Measurements from ENCODE around the gene PTPN14. TPM values are rescaled to one million over a fixed set of nuclear protein-coding genes. Genes with fewer than 3 reads are reported as not detected.
"Not testable (repeated sequence)": the region's sequence is repeated elsewhere in the genome, so short reads cannot be mapped to it uniquely, and the experiment has no call there.

PTPN14 gene
- total and polyA plus RNA-seq, 5 donors = 4.7 to 35.1 (median 17.7) TPM

DNA sequence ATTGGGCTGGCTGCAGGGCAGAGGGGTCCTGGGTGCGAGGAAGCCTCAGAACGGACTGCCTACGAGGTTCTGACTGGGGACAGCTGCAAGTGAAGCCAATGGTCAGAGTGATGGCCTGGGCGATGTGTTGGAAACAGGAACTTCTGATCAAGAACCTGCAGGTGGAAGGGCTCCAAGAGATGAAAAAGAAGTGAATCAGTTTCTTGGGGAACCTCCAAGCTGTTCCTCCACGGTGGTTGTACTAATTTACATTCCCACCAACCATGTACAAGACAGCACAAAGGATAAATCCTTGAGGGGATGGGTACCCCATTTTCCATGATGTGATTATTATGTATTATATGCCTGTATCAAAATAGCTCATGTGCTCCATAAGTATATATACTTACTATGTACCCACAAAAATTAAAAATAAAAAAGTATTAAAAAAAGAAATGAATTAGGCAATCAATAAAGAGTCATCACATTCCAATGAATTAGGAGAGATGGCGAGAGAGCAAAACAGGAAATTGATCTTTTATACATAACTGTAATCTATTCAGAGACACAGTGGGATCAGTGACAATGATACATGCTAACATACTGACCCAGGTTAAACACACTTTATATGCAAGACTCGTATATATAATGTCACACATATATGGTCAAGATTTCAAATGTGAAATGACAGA is 58.1 kb downstream of the PTPN14 start:
- Histone ChIP-seq H3K9me3 (ENCODE audit: control insufficient read depth, low read length) (no peaks in the 10 kb centered on the region), H3K27ac (ENCODE audit: low read length) (no peak overlapping the region), H3K4me1 (ENCODE audit: control insufficient read depth, insufficient read depth, low read length) (no peaks in the 10 kb centered on the region), H3K27me3 (ENCODE audit: control insufficient read depth, insufficient read depth) (no peaks in the 10 kb centered on the region), H3K4me3 (ENCODE audit: low read length) (no peak overlapping the region)
- no peak for DNase-seq
- ATAC-seq = no peak
- WGBS = 87% methylated on average over 7 of the region's 7 CpGs
- intact Hi-C loops (cut with DNase I) = no loop called here

DNA sequence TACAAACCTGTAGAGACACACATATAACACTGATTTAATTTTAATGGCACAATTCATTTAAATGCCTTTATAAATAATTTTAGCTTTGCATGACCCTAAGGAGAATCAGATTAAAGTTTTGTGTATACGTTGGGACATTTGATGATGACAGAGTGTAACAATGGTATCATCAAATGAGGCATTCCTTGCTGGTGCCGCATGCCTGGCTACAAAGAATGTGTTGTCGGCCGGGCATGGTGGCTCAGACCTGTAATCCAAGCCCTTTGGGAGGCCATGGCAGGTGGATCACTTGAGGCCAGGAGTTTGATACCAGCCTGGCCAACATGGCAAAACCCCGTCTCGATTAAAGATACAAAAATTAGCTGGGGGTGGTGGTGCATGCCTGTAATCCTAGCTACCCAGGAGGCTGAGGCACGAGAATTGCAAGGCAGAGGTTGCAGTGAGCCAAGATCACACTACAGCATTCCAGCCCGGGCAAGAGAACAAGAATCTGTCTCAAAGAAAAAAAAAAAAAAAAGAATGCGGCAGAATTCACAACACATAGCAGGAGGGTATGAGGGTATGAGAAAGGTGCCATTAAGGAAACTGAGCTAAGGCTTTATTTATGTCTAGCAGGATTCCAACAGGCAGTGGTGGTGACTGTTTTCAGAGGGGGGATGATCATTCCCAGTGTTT is 58.9 kb downstream of the PTPN14 start:
- DNase-seq (no peak), ATAC-seq (peak in 1 of 2 donors; percentile 26)
- no peaks in the 10 kb centered on the region for H3K9me3 ChIP-seq (ENCODE audit: control insufficient read depth, low read length)
- H3K4me3 ChIP-seq (ENCODE audit: low read length) = no peak overlapping the region
- H3K4me1 ChIP-seq (ENCODE audit: control insufficient read depth, insufficient read depth, low read length) = no peaks in the 10 kb centered on the region
- WGBS = 85% methylated on average over 9 of the region's 9 CpGs
- intact Hi-C loops (cut with DNase I) = no loop called here
- H3K27ac ChIP-seq (ENCODE audit: low read length) = no peak overlapping the region
- no peaks in the 10 kb centered on the region for H3K27me3 ChIP-seq (ENCODE audit: control insufficient read depth, insufficient read depth)

DNA sequence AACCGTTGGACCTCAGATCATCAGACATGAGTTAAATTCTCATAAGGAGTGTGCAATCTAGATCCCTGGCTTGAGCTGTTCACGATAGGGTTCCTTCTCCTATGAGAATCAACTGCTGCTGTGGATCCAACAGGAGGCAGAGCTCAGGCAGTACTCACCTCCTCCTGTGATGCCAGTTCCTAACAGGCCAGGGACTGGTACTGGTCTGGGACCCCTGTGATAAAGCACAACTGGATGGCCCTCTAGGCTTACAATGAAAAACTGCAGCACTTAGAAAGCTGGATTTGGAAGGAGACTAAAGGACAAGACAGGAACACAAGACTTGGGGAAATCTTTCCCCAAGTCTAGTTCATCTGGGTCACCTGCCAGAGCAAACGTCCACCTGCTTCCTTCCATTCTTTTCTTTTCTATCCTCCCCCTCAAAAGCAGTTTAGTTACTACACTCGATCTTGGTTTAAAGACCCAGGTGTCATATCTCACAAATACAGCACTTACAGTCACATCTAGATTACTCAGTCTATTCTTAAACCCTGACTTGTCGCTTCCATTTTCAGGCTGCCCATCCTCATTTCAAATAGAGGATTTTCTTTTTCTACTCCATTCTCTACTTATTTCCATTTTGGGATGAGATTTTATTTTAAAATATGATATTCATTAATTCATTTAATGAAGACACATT is 59.8 kb downstream of the PTPN14 start:
- DNase-seq (no peak), ATAC-seq (no peak)
- Histone ChIP-seq H3K4me1 (ENCODE audit: control insufficient read depth, insufficient read depth, low read length) (no peaks in the 10 kb centered on the region), H3K9me3 (ENCODE audit: control insufficient read depth, low read length) (no peaks in the 10 kb centered on the region), H3K27ac (ENCODE audit: low read length) (no peak overlapping the region), H3K27me3 (ENCODE audit: control insufficient read depth, insufficient read depth) (no peaks in the 10 kb centered on the region), H3K4me3 (ENCODE audit: low read length) (no peak overlapping the region)
- WGBS = 71% methylated on average over 5 of the region's 5 CpGs
- intact Hi-C loops (cut with DNase I) = no loop called here

DNA sequence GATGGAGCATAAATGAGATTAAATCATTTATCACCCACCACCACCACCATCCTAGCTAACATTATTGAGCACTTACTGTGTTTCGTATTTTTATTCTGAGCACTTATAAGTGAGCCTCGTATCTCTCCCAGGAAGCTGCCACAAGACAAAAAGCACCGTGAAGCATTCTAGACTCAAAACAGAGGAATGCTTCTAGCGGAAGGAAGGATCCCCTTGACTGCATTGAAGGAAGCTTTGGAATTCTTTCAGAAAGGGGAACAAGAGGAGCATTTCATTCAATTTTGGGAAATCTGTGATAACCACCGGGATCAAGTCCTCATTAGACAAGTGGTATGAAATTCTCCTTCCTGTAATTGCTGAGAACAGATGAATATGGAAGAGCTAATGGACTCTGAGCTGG is 66.3 kb downstream of the PTPN14 start:
- H3K9me3 ChIP-seq (ENCODE audit: control insufficient read depth, low read length) = no peaks in the 10 kb centered on the region
- WGBS = 87% methylated on average over 5 of the region's 5 CpGs
- DNase-seq (no peak), ATAC-seq (no peak)
- intact Hi-C loops (cut with DNase I) = loop anchor here in 1 of 4 donors (5.0 kb wide), 1 partner anchor 73 kb away; no protein-coding TSS in a partner anchor
- no peaks in the 10 kb centered on the region for H3K4me1 ChIP-seq (ENCODE audit: control insufficient read depth, insufficient read depth, low read length)
- H3K27me3 ChIP-seq (ENCODE audit: control insufficient read depth, insufficient read depth) = no peaks in the 10 kb centered on the region
- H3K4me3 ChIP-seq (ENCODE audit: low read length) = no peak overlapping the region
- no peak overlapping the region for H3K27ac ChIP-seq (ENCODE audit: low read length)

DNA sequence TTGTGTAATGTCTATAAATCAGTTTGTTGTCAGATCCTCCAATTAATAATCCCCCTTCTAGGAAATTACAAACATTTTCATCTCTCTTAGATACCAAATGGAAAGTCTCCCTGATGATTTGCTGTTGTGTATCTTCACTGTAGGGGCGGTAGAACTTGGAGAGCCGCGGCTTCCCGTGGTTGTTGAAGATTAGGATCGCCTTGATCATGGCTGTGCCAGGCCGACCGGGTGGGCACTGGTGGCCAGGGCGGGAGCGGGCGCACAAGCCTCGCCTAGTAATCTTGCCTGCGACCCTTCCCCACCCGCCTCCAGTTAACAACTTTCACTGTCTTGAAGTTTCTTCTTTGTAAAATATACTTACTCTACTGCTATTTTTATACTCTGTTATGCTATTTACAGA is 68.2 kb downstream of the PTPN14 start:
- H3K4me1 ChIP-seq (ENCODE audit: control insufficient read depth, insufficient read depth, low read length); intact Hi-C loops (cut with DNase I); H3K9me3 ChIP-seq (ENCODE audit: control insufficient read depth, low read length); ATAC-seq; DNase-seq; H3K27me3 ChIP-seq (ENCODE audit: control insufficient read depth, insufficient read depth); H3K4me3 ChIP-seq (ENCODE audit: low read length); H3K27ac ChIP-seq (ENCODE audit: low read length): not testable (repeated sequence)
- 84% methylated on average over 13 of the region's 13 CpGs for WGBS

DNA sequence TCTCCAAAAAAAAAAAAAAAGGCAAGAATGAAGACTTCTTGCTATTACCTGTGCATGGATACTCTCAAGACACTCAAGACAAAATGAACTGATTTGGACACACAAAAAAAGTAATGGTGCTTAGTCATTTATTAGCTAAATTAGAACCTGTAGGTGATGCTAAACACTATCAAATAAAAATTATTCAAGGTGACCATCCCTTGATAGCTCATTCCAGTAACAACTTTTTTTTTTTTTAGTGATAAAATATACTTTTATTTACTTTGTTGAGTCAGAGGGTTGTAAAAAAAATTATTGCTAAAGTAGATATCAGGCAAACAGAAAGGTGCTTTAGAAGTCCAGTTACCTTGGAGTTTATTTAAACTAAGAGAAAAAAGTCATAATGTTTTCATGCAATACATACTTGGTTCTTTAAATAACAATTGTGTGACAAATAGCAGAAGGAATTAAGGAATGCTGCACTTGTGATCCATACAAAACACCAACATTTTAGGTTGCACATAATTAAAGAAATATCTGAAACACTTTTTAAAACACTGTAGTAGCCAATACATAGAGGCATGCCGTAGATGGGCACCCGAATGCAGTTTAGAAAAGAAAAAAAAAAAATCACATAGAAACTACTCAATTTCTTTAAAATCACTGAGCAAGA is 69.3 kb downstream of the PTPN14 start:
- H3K9me3 ChIP-seq (ENCODE audit: control insufficient read depth, low read length); ATAC-seq; H3K27me3 ChIP-seq (ENCODE audit: control insufficient read depth, insufficient read depth); intact Hi-C loops (cut with DNase I); H3K4me1 ChIP-seq (ENCODE audit: control insufficient read depth, insufficient read depth, low read length); H3K27ac ChIP-seq (ENCODE audit: low read length); DNase-seq; H3K4me3 ChIP-seq (ENCODE audit: low read length): not testable (repeated sequence)
- 70% methylated on average over 2 of the region's 2 CpGs for WGBS

DNA sequence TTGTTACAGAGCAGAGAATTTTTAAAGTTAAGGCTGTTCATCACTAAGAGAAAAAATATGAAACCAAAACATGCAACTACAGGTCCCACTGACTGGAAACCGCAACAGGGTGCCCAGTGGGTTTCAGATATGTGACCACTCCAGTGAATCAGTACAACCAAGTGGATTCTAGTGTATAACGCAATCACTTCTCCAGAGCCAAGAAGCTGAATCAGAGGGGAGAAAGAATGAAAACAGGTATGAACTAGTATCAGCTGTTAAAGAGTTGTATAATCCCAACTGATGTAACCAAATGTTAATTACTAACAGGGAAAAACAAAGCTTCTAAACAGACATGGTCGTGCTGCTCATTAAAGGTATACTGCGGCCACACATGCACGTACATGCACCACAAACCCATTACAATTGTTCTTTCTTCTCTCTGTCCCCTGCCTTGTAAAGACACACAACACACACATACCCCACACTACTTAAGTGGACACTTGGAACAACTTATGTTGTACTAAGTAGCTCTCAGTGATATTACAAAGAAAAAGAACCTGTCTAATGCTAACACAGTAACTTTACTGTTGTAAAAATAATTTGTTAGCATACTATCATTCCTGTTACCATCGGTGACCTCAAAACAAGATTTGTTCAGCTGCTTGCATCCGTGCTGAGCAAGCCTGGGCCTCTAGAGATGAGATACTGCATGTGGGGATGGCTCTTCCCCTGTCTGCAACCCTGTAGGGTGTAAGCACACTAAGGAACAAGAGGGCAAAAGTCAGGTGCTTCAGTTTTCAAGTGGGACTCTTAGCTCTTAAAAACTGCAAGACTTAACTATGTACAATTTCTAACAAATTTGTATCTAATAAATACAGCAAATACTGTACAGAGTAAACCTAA is 74.2 kb downstream of the PTPN14 start:
- no peaks in the 10 kb centered on the region for H3K9me3 ChIP-seq (ENCODE audit: control insufficient read depth, low read length)
- ATAC-seq (peak in 1 of 2 donors; percentile 20), DNase-seq (no peak)
- H3K27me3 ChIP-seq (ENCODE audit: control insufficient read depth, insufficient read depth) = no peaks in the 10 kb centered on the region
- intact Hi-C loops (cut with DNase I) = no loop called here
- H3K4me1 ChIP-seq (ENCODE audit: control insufficient read depth, insufficient read depth, low read length) = peaks cover 8% of the 10 kb centered on the region
- WGBS = 74% methylated on average over 7 of the region's 7 CpGs
- no peak overlapping the region for H3K27ac ChIP-seq (ENCODE audit: low read length)
- no peak overlapping the region for H3K4me3 ChIP-seq (ENCODE audit: low read length)

DNA sequence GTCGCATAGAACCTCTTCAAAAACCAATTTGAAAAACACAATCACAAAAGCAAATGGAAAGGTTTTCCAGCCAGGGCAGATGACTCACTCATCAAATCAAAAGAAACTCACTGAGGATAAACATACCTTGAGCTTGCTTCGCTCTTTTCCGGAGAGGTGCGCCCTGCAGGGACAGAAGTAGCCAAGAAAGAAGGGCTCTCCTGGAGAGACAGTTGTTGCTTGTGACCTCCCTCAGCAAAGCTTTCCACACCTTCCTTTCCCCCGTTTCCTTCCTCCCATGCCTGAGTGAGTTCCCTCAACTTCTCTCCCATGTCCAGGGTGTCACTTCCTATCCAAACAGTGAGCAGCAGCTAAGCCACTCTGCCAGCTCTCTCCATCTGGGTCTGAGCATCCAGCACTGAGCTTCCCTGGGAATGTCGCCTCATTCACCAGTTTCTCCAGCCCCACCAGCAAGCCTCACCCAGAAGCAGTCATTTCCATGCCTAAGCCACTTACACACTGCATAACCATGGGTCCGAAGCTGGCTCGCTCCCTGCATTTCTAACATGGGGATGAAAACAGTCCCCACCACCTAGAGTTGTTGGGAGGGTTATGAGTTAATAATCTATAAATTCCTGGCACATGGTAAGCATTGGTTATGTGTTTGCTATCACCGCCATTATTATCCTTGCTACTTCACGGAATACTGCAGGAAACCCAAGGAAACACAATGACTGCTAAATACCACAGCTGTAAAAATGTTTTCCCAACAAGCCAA is 75.0 kb downstream of the PTPN14 start:
- no peak for DNase-seq
- H3K9me3 ChIP-seq (ENCODE audit: control insufficient read depth, low read length) = no peaks in the 10 kb centered on the region
- ATAC-seq = peak in 1 of 2 donors; percentile 66
- no peaks in the 10 kb centered on the region for H3K27me3 ChIP-seq (ENCODE audit: control insufficient read depth, insufficient read depth)
- intact Hi-C loops (cut with DNase I) = no loop called here
- 82% methylated on average over 10 of the region's 10 CpGs for WGBS
- no peak overlapping the region for H3K27ac ChIP-seq (ENCODE audit: low read length)
- H3K4me3 ChIP-seq (ENCODE audit: low read length) = no peak overlapping the region
- H3K4me1 ChIP-seq (ENCODE audit: control insufficient read depth, insufficient read depth, low read length) = peaks cover 8% of the 10 kb centered on the region

DNA sequence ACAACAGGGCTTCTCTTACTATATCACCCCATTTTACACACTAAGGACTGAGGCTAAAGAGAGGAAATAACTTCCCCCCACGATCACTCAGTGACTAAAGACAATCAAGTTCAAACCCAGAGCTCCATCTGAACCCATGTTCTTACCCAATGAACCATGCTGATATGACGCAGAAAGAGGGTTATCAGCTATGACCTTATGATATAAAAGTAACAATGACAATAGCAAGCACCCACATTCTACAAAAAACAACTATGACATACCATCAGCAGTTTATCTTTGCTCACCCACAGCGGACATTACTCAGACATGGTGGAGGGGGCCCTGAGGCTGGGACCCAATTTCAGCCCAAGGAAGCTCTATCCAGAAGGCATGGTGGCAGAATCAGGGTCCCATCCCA is 75.7 kb downstream of the PTPN14 start:
- no peak for ATAC-seq
- 94% methylated on average over 3 of the region's 3 CpGs for WGBS
- Histone ChIP-seq H3K4me3 (ENCODE audit: low read length) (no peak overlapping the region), H3K4me1 (ENCODE audit: control insufficient read depth, insufficient read depth, low read length) (peaks cover 8% of the 10 kb centered on the region), H3K27ac (ENCODE audit: low read length) (no peak overlapping the region), H3K9me3 (ENCODE audit: control insufficient read depth, low read length) (no peaks in the 10 kb centered on the region), H3K27me3 (ENCODE audit: control insufficient read depth, insufficient read depth) (no peaks in the 10 kb centered on the region)
- intact Hi-C loops (cut with DNase I) = no loop called here
- DNase-seq = no peak

DNA sequence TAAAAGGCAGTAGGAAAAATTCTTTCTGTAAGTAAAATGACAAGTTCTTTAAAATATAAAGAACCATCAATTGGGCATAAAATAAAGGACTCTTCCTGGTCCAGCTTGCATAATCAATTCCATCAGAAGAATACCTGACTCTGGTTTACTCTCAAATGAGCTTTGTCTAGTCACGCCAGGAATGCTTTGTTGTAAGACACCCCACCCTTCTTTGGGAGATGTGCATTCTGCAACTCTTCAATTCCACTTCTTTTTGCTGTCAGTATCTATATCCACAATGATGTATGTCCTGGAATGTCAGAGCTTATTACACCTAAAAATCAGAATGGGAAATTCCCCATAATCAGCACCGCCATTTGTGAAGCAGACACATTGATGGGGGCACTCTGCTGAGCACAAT is 76.1 kb downstream of the PTPN14 start:
- WGBS = 97% methylated on average over 2 of the region's 2 CpGs
- H3K4me3 ChIP-seq (ENCODE audit: low read length) = no peak overlapping the region
- DNase-seq = no peak
- no peaks in the 10 kb centered on the region for H3K9me3 ChIP-seq (ENCODE audit: control insufficient read depth, low read length)
- ATAC-seq = no peak
- no peaks in the 10 kb centered on the region for H3K27me3 ChIP-seq (ENCODE audit: control insufficient read depth, insufficient read depth)
- intact Hi-C loops (cut with DNase I) = no loop called here
- H3K4me1 ChIP-seq (ENCODE audit: control insufficient read depth, insufficient read depth, low read length) = peaks cover 8% of the 10 kb centered on the region
- H3K27ac ChIP-seq (ENCODE audit: low read length) = no peak overlapping the region
